Duodenal mucosa (tissue), 2 donors: Measurements from ENCODE around the gene HYAL1.
"Not testable (repeated sequence)": the region's sequence is repeated elsewhere in the genome, so short reads cannot be mapped to it uniquely, and the experiment has no call there.

ENCODE experiments used
- H3K27ac ChIP-seq: one replicate; pipeline ENCODE4 v1.7.0; 2013; ENCODE audit warnings: low read depth, low read length
- H3K27me3 ChIP-seq, 2 donors: one replicate each; pipeline ENCODE4 v1.7.0; 2013; ENCODE audit warnings: low read length in 2 of 2, control low read depth in 1 of 2; ENCODE audit not compliant: insufficient read depth in 2 of 2, control insufficient read depth in 1 of 2
- H3K36me3 ChIP-seq, 2 donors: one replicate each; pipeline ENCODE4 v1.7.0; 2013; ENCODE audit warnings: low read length in 2 of 2, control low read depth in 1 of 2; ENCODE audit not compliant: insufficient read depth in 2 of 2, control insufficient read depth in 1 of 2
- H3K4me1 ChIP-seq, 2 donors: one replicate each; pipeline ENCODE4 v1.7.0; 2013; ENCODE audit warnings: low read length in 2 of 2, control low read depth in 1 of 2; ENCODE audit not compliant: insufficient read depth in 2 of 2, control insufficient read depth in 1 of 2
- H3K4me3 ChIP-seq, 2 donors: one replicate each; pipeline ENCODE4 v1.7.0; 2013; ENCODE audit warnings: low read length in 2 of 2, low read depth in 1 of 2
- H3K9ac ChIP-seq, 2 donors: one replicate each; pipeline ENCODE4 v1.7.0; 2013; ENCODE audit warnings: low read length in 2 of 2, low read depth in 1 of 2
- H3K9me3 ChIP-seq, 2 donors: one replicate each; pipeline ENCODE4 v1.7.0; 2013; ENCODE audit warnings: low read length in 2 of 2, control low read depth in 1 of 2; ENCODE audit not compliant: control insufficient read depth in 1 of 2

The HYAL1 gene

GRCh38 chr3:50262200-50262599 lies 41.2 kb downstream of the HYAL1 start:
- not testable (repeated sequence) for H3K9me3 ChIP-seq, H3K9ac ChIP-seq, H3K27me3 ChIP-seq, H3K27ac ChIP-seq, H3K4me3 ChIP-seq
- Histone ChIP-seq H3K36me3 (peaks cover 9 to 10% of the 10 kb centered on the region in 2 donors), H3K4me1 (peaks cover 41 to 43% of the 10 kb centered on the region in 2 donors)

- peaks cover 13 to 17% of the 10 kb centered on the region in 2 donors for H3K36me3 ChIP-seq
- no peak overlapping the region for H3K27ac ChIP-seq
- H3K4me1 ChIP-seq: peaks cover 34 to 36% of the 10 kb centered on the region in 2 donors
- H3K9me3 ChIP-seq: no peaks in the 10 kb centered on the region
- no peak overlapping the region for H3K4me3 ChIP-seq
- no peaks in the 10 kb centered on the region for H3K27me3 ChIP-seq
- peak overlapping the region in 1 of 2 donors; percentile 80 for H3K9ac ChIP-seq
Measured at GRCh38 chr3:50261505-50261904, 41.9 kb downstream of the HYAL1 start.

GRCh38 chr3:50260942-50261441 lies 42.4 kb downstream of the HYAL1 start:
- peaks cover 18 to 22% of the 10 kb centered on the region in 2 donors for H3K36me3 ChIP-seq
- H3K9ac ChIP-seq: peak overlapping the region; percentile 71 to 80
- H3K27ac ChIP-seq: peak overlapping the region; percentile 84

GRCh38 chr3:50260027-50260941 lies 43.1 kb downstream of the HYAL1 start:
- Histone ChIP-seq H3K4me1 (peaks cover 24% of the 10 kb centered on the region in 2 donors), H3K9me3 (no peaks in the 10 kb centered on the region), H3K27ac (peak overlapping the region; percentile 84), H3K36me3 (peaks cover 18 to 24% of the 10 kb centered on the region in 2 donors), H3K27me3 (no peaks in the 10 kb centered on the region), H3K9ac (peak overlapping the region; percentile 71 to 80), H3K4me3 (peak overlapping the region; percentile 51 to 60)

More at GRCh38 chr3:50260942-50261441, 42.4 kb downstream of the HYAL1 start:
- H3K4me1 ChIP-seq: peaks cover 29 to 31% of the 10 kb centered on the region in 2 donors
- H3K27me3 ChIP-seq: no peaks in the 10 kb centered on the region
- no peaks in the 10 kb centered on the region for H3K9me3 ChIP-seq
- peak overlapping the region; percentile 51 to 60 for H3K4me3 ChIP-seq

- Histone ChIP-seq H3K27me3 (no peaks in the 10 kb centered on the region), H3K9me3 (no peaks in the 10 kb centered on the region), H3K4me3 (peak overlapping the region in 1 of 2 donors; percentile 35), H3K27ac (peak overlapping the region; percentile 62), H3K4me1 (peaks cover 19 to 22% of the 10 kb centered on the region in 2 donors), H3K9ac (peak overlapping the region; percentile 1 to 71), H3K36me3 (peaks cover 18 to 31% of the 10 kb centered on the region in 2 donors)
Measured at GRCh38 chr3:50259432-50260026, 43.8 kb downstream of the HYAL1 start.

- Histone ChIP-seq H3K9ac (peak overlapping the region; percentile 1 to 71), H3K4me1 (peaks cover 19 to 20% of the 10 kb centered on the region in 2 donors)
Measured at GRCh38 chr3:50258979-50259378, 44.4 kb downstream of the HYAL1 start.

GRCh38 chr3:50258029-50258680 lies 45.2 kb downstream of the HYAL1 start:
- Histone ChIP-seq H3K36me3 (peaks cover 19 to 41% of the 10 kb centered on the region in 2 donors), H3K4me3 (no peak overlapping the region), H3K9me3 (no peaks in the 10 kb centered on the region), H3K4me1 (peaks cover 24 to 25% of the 10 kb centered on the region in 2 donors), H3K27ac (no peak overlapping the region), H3K27me3 (no peaks in the 10 kb centered on the region), H3K9ac (no peak overlapping the region)

More at GRCh38 chr3:50258979-50259378, 44.4 kb downstream of the HYAL1 start:
- no peaks in the 10 kb centered on the region for H3K9me3 ChIP-seq
- H3K27me3 ChIP-seq: no peaks in the 10 kb centered on the region
- H3K4me3 ChIP-seq: no peak overlapping the region
- peaks cover 18 to 36% of the 10 kb centered on the region in 2 donors for H3K36me3 ChIP-seq
- H3K27ac ChIP-seq: peak overlapping the region; percentile 62

- peaks cover 24 to 50% of the 10 kb centered on the region in 2 donors for H3K36me3 ChIP-seq
- H3K9me3 ChIP-seq: no peaks in the 10 kb centered on the region
- no peak overlapping the region for H3K27ac ChIP-seq
- no peaks in the 10 kb centered on the region for H3K27me3 ChIP-seq
- H3K9ac ChIP-seq: no peak overlapping the region
- peaks cover 24 to 25% of the 10 kb centered on the region in 2 donors for H3K4me1 ChIP-seq
- no peak overlapping the region for H3K4me3 ChIP-seq
Measured at GRCh38 chr3:50256978-50257890, 46.1 kb downstream of the HYAL1 start.

- Histone ChIP-seq H3K27me3 (no peaks in the 10 kb centered on the region), H3K36me3 (peaks cover 24 to 54% of the 10 kb centered on the region in 2 donors), H3K9me3 (no peaks in the 10 kb centered on the region), H3K9ac (no peak overlapping the region), H3K27ac (peak overlapping the region; percentile 30), H3K4me3 (no peak overlapping the region), H3K4me1 (peaks cover 30 to 31% of the 10 kb centered on the region in 2 donors)
Measured at GRCh38 chr3:50255251-50255615, 48.1 kb downstream of the HYAL1 start.
